HEK293 (cell line): Measurements from ENCODE around the gene GABRA5.

Source experiments
- CTCF ChIA-PET: fragments of 350-600 bp; formaldehyde crosslinking; extraction: SDS; loops from one replicate; lab custom pipeline; 2021; ENCODE audit warnings: antibody characterized with exemption; lab: Yijun Ruan, JAX
- POLR2A ChIA-PET: fragments of 300-600 bp; formaldehyde crosslinking; extraction: SDS; loops from one replicate; lab custom pipeline; 2020; ENCODE audit warnings: antibody characterized with exemption, inconsistent platforms; lab: Yijun Ruan, JAX
- H3K27ac ChIP-seq: fragments of 200-500 bp; sonication (Bioruptor generic); 2 replicates; pipeline ENCODE4 v1.5.1; 2014; ENCODE audit warnings: low read depth, low read length, control low read depth, inconsistent platforms; ENCODE audit errors: extremely low read depth
- H3K36me3 ChIP-seq, 2 experiments: fragments of 200-500 bp in 1 of 2; sonication (Bioruptor generic) in 1 of 2; 1 replicate in 1 of 2; 2 replicates in 1 of 2; pipeline ENCODE4 v1.5.1; 2014 to 2017; ENCODE audit warnings: inconsistent platforms in 2 of 2, low read length in 2 of 2; ENCODE audit not compliant: control insufficient read depth in 2 of 2, insufficient read depth in 1 of 2
- H3K4me1 ChIP-seq: fragments of 200-500 bp; sonication (Bioruptor generic); 2 replicates; pipeline ENCODE4 v1.5.1; 2014; ENCODE audit warnings: mild to moderate bottlenecking, low read length, inconsistent platforms; ENCODE audit not compliant: control insufficient read depth, insufficient read depth
- H3K4me3 ChIP-seq: 2 replicates; pipeline ENCODE4 v1.5.1; 2011; ENCODE audit warnings: low read depth, mild to moderate bottlenecking, control low read depth, low read length, moderate library complexity
- H3K9me3 ChIP-seq: fragments of 200-500 bp; sonication (Bioruptor generic); 2 replicates; pipeline ENCODE4 v1.5.1; 2014; ENCODE audit warnings: low read depth, low read length, inconsistent platforms; ENCODE audit not compliant: control insufficient read depth, insufficient read depth
- GFI1B ChIP-seq: fragments of 450-650 bp; formaldehyde crosslinking; IDR thresholded peaks from 2 replicates; pipeline ENCODE4 v1.5.1; 2016; ENCODE audit warnings: missing biosample characterization, missing genetic modification characterization
- GLI4 ChIP-seq: fragments of 450-650 bp; formaldehyde crosslinking; IDR thresholded peaks from 2 replicates; pipeline ENCODE4 v1.5.1; 2016; ENCODE audit warnings: missing biosample characterization, missing genetic modification characterization
- HOXA7 ChIP-seq: sonication (generic); formaldehyde crosslinking; IDR thresholded peaks from 2 replicates; pipeline ENCODE4 v1.8.1; 2022; ENCODE audit warnings: missing genetic modification reagents, borderline replicate concordance
- HOXD13 ChIP-seq: sonication (generic); formaldehyde crosslinking; IDR thresholded peaks from 2 replicates; pipeline ENCODE4 v1.8.0; 2022; ENCODE audit warnings: missing genetic modification reagents, borderline replicate concordance
- KLF7 ChIP-seq: fragments of 450-650 bp; formaldehyde crosslinking; IDR thresholded peaks from 2 replicates; pipeline ENCODE4 v1.5.1; 2016; ENCODE audit warnings: missing biosample characterization, missing genetic modification characterization, borderline replicate concordance
- MYNN ChIP-seq: fragments of 450-650 bp; formaldehyde crosslinking; IDR thresholded peaks from 2 replicates; pipeline ENCODE4 v1.5.1; 2016; ENCODE audit warnings: missing biosample characterization, missing genetic modification characterization, borderline replicate concordance
- RBAK ChIP-seq: fragments of 450-650 bp; formaldehyde crosslinking; IDR thresholded peaks from 2 replicates; pipeline ENCODE4 v1.5.1; 2016; ENCODE audit warnings: missing biosample characterization, missing genetic modification characterization
- REST ChIP-seq: fragments of 450-650 bp; formaldehyde crosslinking; IDR thresholded peaks from 2 replicates; pipeline ENCODE4 v1.5.1; 2016; ENCODE audit warnings: missing biosample characterization, missing genetic modification characterization
- WT1 ChIP-seq: fragments of 450-650 bp; formaldehyde crosslinking; IDR thresholded peaks from 2 replicates; pipeline ENCODE4 v1.5.1; 2016; ENCODE audit warnings: missing biosample characterization, missing genetic modification characterization
- ZBTB1 ChIP-seq: fragments of 450-650 bp; formaldehyde crosslinking; IDR thresholded peaks from 2 replicates; pipeline ENCODE4 v1.5.1; 2016; ENCODE audit warnings: missing biosample characterization, missing genetic modification characterization
- ZBTB7A ChIP-seq: fragments of 450-650 bp; formaldehyde crosslinking; IDR thresholded peaks from 2 replicates; pipeline ENCODE4 v1.5.1; 2016; ENCODE audit warnings: low read depth, missing biosample characterization, missing genetic modification characterization
- ZBTB8A ChIP-seq: fragments of 450-650 bp; formaldehyde crosslinking; IDR thresholded peaks from 2 replicates; pipeline ENCODE4 v1.5.1; 2016; ENCODE audit warnings: missing biosample characterization, missing genetic modification characterization
- ZFHX2 ChIP-seq: fragments of 450-650 bp; formaldehyde crosslinking; conservative IDR thresholded peaks from 2 replicates; pipeline ENCODE4 v1.5.1; 2016; ENCODE audit warnings: missing biosample characterization, missing genetic modification characterization
- ZNF169 ChIP-seq: fragments of 450-650 bp; formaldehyde crosslinking; IDR thresholded peaks from 2 replicates; pipeline ENCODE4 v1.5.1; 2016; ENCODE audit warnings: missing biosample characterization, missing genetic modification characterization
- ZNF211 ChIP-seq: fragments of 450-650 bp; formaldehyde crosslinking; IDR thresholded peaks from 2 replicates; pipeline ENCODE4 v1.5.1; 2016; ENCODE audit warnings: low read depth, missing biosample characterization, missing genetic modification characterization
- ZNF221 ChIP-seq: fragments of 450-650 bp; formaldehyde crosslinking; IDR thresholded peaks from 2 replicates; pipeline ENCODE4 v1.5.1; 2017; ENCODE audit warnings: missing biosample characterization, missing genetic modification characterization, borderline replicate concordance
- ZNF266 ChIP-seq: fragments of 450-650 bp; formaldehyde crosslinking; IDR thresholded peaks from 2 replicates; pipeline ENCODE4 v1.5.1; 2016; ENCODE audit warnings: missing biosample characterization, missing genetic modification characterization, low read depth
- ZNF311 ChIP-seq: fragments of 450-650 bp; formaldehyde crosslinking; IDR thresholded peaks from 2 replicates; pipeline ENCODE4 v1.5.1; 2017; ENCODE audit warnings: missing biosample characterization, missing genetic modification characterization, borderline replicate concordance
- ZNF394 ChIP-seq: fragments of 450-650 bp; formaldehyde crosslinking; IDR thresholded peaks from 2 replicates; pipeline ENCODE4 v1.5.1; 2016; ENCODE audit warnings: missing biosample characterization, missing genetic modification characterization, mild to moderate bottlenecking, moderate library complexity, borderline replicate concordance
- ZNF433 ChIP-seq: fragments of 450-650 bp; formaldehyde crosslinking; IDR thresholded peaks from 2 replicates; pipeline ENCODE4 v1.5.1; 2016; ENCODE audit warnings: missing biosample characterization, missing genetic modification characterization, low read depth
- ZNF514 ChIP-seq: fragments of 450-650 bp; formaldehyde crosslinking; IDR thresholded peaks from 2 replicates; pipeline ENCODE4 v1.5.1; 2016; ENCODE audit warnings: missing biosample characterization, missing genetic modification characterization
- ZNF518A ChIP-seq: fragments of 450-650 bp; formaldehyde crosslinking; conservative IDR thresholded peaks from 2 replicates; pipeline ENCODE4 v1.5.1; 2016; ENCODE audit warnings: low read depth, missing biosample characterization, missing genetic modification characterization
- ZNF596 ChIP-seq: fragments of 450-650 bp; IDR thresholded peaks from 2 replicates; pipeline ENCODE4 v1.5.0; 2018; ENCODE audit warnings: missing biosample characterization, mild to moderate bottlenecking, missing genetic modification characterization, moderate library complexity
- ZNF600 ChIP-seq: fragments of 450-650 bp; formaldehyde crosslinking; IDR thresholded peaks from 2 replicates; pipeline ENCODE4 v1.5.1; 2016; ENCODE audit warnings: missing biosample characterization, missing genetic modification characterization
- ZNF670 ChIP-seq: fragments of 450-650 bp; formaldehyde crosslinking; IDR thresholded peaks from 2 replicates; pipeline ENCODE4 v1.5.1; 2016; ENCODE audit warnings: missing biosample characterization, missing genetic modification characterization, low read depth
- ZNF704 ChIP-seq: fragments of 450-650 bp; formaldehyde crosslinking; IDR thresholded peaks from 2 replicates; pipeline ENCODE4 v1.5.1; 2016; ENCODE audit warnings: missing biosample characterization, missing genetic modification characterization
- ZNF785 ChIP-seq: fragments of 450-650 bp; formaldehyde crosslinking; IDR thresholded peaks from 2 replicates; pipeline ENCODE4 v1.5.1; 2016; ENCODE audit warnings: missing biosample characterization, missing genetic modification characterization
- ZNF791 ChIP-seq: fragments of 450-650 bp; formaldehyde crosslinking; IDR thresholded peaks from 2 replicates; pipeline ENCODE4 v1.5.1; 2016; ENCODE audit warnings: missing biosample characterization, missing genetic modification characterization
- ZNF843 ChIP-seq: fragments of 450-650 bp; formaldehyde crosslinking; IDR thresholded peaks from 2 replicates; pipeline ENCODE4 v1.5.1; 2016; ENCODE audit warnings: missing biosample characterization, missing genetic modification characterization

Gene GABRA5

DNA sequence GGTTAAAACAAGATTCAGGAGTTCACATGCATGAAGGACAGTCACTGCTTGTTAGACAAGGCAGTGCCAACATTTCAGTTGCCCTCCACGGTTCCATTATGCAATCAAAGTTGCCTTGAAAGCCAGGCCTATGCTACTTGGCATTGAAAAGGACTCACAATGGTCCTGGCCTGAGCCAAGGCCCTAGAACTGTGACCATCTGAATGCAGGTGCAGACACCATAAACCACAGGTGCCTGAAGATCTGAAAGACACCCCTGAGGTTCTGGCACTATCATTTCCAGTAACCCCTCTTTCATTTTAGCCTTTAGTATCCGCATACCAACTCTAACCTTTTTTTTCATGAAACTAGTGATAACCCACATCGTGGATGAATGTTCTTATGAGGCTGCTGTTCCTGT is 2.8 kb downstream of the GABRA5 start:
- no peaks in the 10 kb centered on the region for H3K9me3 ChIP-seq
- POLR2A ChIA-PET, result no interaction called here
- TF ChIP-seq ZNF394 (tag by site-specific recombination) (no peak), ZNF785 (no peak), ZNF266 (tag by site-specific recombination) (no peak), REST (tag by site-specific recombination) (no peak), ZNF311 (tag by site-specific recombination) (no peak), HOXA7 (CRISPR knock-in tag) (no peak), ZFHX2 (no peak), ZBTB7A (tag by site-specific recombination) (no peak), RBAK (tag by site-specific recombination) (no peak), ZNF211 (tag by site-specific recombination) (no peak), ZNF433 (tag by site-specific recombination) (no peak), ZNF791 (tag by site-specific recombination) (no peak), HOXD13 (CRISPR knock-in tag) (no peak), ZNF596 (tag by site-specific recombination) (no peak), ZNF221 (tag by site-specific recombination) (no peak), ZNF514 (tag by site-specific recombination) (no peak), ZNF169 (no peak), ZNF670 (no peak), WT1 (tag by site-specific recombination) (no peak)
- TF ChIP-seq, all 188 proteins: peak for 0
- no peak overlapping the region for H3K27ac ChIP-seq
- no peak overlapping the region for H3K4me3 ChIP-seq
- CTCF ChIA-PET, result no interaction called here
- no peaks in the 10 kb centered on the region for H3K36me3 ChIP-seq
- no peaks in the 10 kb centered on the region for H3K4me1 ChIP-seq

- CTCF ChIA-PET, result no interaction called here
- no peak overlapping the region for H3K4me3 ChIP-seq
- POLR2A ChIA-PET, result no interaction called here
- H3K9me3 ChIP-seq, result no peaks in the 10 kb centered on the region
- H3K36me3 ChIP-seq, result no peaks in the 10 kb centered on the region
- no peaks in the 10 kb centered on the region for H3K4me1 ChIP-seq
- H3K27ac ChIP-seq, result no peak overlapping the region
- TF ChIP-seq ZNF518A (no peak), GFI1B (tag by site-specific recombination) (no peak), KLF7 (tag by site-specific recombination) (no peak), GLI4 (tag by site-specific recombination) (no peak), ZNF843 (tag by site-specific recombination) (no peak), MYNN (tag by site-specific recombination) (no peak), ZNF600 (tag by site-specific recombination) (no peak), ZNF311 (tag by site-specific recombination) (no peak), ZBTB1 (tag by site-specific recombination) (no peak), ZNF704 (tag by site-specific recombination) (no peak), ZBTB8A (tag by site-specific recombination) (no peak)
Observed at GRCh38 chr15:26870346-26870745, 3.5 kb downstream of the GABRA5 start.
